Measurements from ENCODE around the gene WDR83. TPM values are rescaled to one million over a fixed set of nuclear protein-coding genes. Genes with fewer than 3 reads are reported as not detected.

Gene WDR83
- total and polyA plus RNA-seq, 10 of the 15 experiments (the other 5 are each of a cell fraction or from before 2014, with no cell fraction given) = 0.58 to 17.7 (median 10.8) TPM

DNA sequence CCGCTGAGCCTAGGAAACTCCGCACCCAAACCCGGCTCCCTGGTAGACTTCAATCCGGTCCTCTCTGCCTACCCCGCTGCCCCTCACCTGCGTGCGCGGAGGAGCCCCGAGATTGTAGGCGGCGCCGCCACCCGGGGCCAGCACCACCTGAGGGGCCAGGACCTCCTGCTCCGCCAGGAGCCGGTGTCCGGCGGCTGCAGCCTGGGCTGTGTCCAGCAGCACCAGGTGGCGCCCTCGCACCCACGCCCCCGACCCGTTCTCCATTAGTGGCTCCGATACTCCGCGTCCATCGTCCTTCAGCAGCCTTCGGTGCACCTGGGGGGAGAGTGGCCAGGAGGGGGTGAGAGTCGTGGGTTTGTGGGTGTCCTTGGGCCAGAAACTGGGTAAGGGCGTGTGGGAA is 18.5 kb upstream of the WDR83 start:
- Histone ChIP-seq H3K4me2 (ENCODE audit: control insufficient read depth, insufficient read depth) (no peak overlapping the region), H3K36me3 (ENCODE audit: control insufficient read depth in 2 of 2, insufficient read depth in 2 of 2, low read length in 1 of 2) (peaks cover 5 to 10% of the 10 kb centered on the region in 2 experiments; a peak in 3 of 4 replicates), H3K4me1 (ENCODE audit: control insufficient read depth, insufficient read depth, low read length) (no peaks in the 10 kb centered on the region), H3K79me2 (ENCODE audit: control insufficient read depth, insufficient read depth, low read length) (no peaks in the 10 kb centered on the region), H3K9me3 (replicated peaks; ENCODE audit: control insufficient read depth, insufficient read depth, low read length) (no peaks in the 10 kb centered on the region; the same call in 2 of the 3 replicates), H3K4me3 (no peak overlapping the region), H3K9ac (ENCODE audit: control insufficient read depth, insufficient read depth, low read length) (no peak overlapping the region), H3K27me3 (replicated peaks in 1 of 2; ENCODE audit: control insufficient read depth in 2 of 2, insufficient read depth in 2 of 2, low read length in 1 of 2) (no peaks in the 10 kb centered on the region), H2AFZ (ENCODE audit: control insufficient read depth, low read depth, low read length) (no peak overlapping the region), H3K27ac (ENCODE audit: control insufficient read depth, insufficient read depth) (no peak overlapping the region), H4K20me1 (ENCODE audit: control insufficient read depth, insufficient read depth) (no peaks in the 10 kb centered on the region)
- CTCF ChIA-PET = no interaction called here
- WGBS (ENCODE audit: insufficient coverage, insufficient replicate concordance, low lambda C conversion rate, missing lambda C conversion rate) = 94% methylated on average over 25 of the region's 29 CpGs
- RAD21 ChIA-PET (ENCODE audit: unreplicated experiment) = no interaction called here
- POLR2A ChIA-PET = no interaction called here
- TF ChIP-seq, protein P1, sequence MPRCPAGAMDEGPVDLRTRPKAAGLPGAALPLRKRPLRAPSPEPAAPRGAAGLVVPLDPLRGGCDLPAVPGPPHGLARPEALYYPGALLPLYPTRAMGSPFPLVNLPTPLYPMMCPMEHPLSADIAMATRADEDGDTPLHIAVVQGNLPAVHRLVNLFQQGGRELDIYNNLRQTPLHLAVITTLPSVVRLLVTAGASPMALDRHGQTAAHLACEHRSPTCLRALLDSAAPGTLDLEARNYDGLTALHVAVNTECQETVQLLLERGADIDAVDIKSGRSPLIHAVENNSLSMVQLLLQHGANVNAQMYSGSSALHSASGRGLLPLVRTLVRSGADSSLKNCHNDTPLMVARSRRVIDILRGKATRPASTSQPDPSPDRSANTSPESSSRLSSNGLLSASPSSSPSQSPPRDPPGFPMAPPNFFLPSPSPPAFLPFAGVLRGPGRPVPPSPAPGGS (IDR thresholded peaks at IDR 0.05; ENCODE audit: borderline replicate concordance, insufficient read depth, low read depth, low read length, poor library complexity, severe bottlenecking) = no peak
- 0 out of 2 replicates have a peak, but pooled peaks have one; percentile 7 for TF ChIP-seq POLR2A (IDR thresholded peaks at IDR 0.05; ENCODE audit: low read depth, low read length)
- TF ChIP-seq, protein P2, sequence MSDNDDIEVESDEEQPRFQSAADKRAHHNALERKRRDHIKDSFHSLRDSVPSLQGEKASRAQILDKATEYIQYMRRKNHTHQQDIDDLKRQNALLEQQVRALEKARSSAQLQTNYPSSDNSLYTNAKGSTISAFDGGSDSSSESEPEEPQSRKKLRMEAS (IDR thresholded peaks at IDR 0.05; ENCODE audit: low read depth, low read length) = no peak
- no peak for TF ChIP-seq GABPA (IDR thresholded peaks at IDR 0.05; ENCODE audit: low read depth)
- FAIRE-seq (no peak), DNase-seq (ENCODE audit: low read depth, low spot score) (no peak), ATAC-seq (no peak)
- intact Hi-C loops (cut with micrococcal nuclease; ENCODE audit: unreplicated experiment) = no loop called here
- BruUV-seq (replicated peaks) = no TSS peak
- SMC1A ChIA-PET (ENCODE audit: uncharacterized antibody, unreplicated experiment) = no interaction called here
- in situ Hi-C loops (cut with MboI) = no loop called here

DNA sequence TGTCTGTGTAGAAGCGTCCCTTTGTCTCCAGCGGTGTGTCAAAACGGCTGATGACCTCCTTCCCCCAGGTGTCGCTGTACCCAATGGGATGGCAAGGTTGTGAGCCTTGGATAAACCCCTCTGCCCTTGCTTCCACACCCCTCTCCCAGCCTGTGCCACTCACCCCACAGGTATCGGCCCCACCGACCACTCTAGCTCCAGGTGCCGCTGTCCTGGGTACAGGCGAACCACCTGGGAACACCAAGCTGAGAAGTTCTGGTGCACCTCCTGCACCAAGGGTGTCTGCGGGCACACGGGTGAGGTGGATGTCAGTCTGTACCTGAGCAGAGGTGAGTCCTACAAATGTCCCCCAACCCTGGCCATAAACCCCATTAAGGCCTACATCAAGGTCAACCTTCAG is 16.7 kb upstream of the WDR83 start:
- TF ChIP-seq NFIC (IDR thresholded peaks at IDR 0.05; ENCODE audit: low read depth, low read length) (no peak), LARP7 (IDR thresholded peaks at IDR 0.05) (no peak), SRF (IDR thresholded peaks at IDR 0.05; ENCODE audit: low read depth in 2 of 2, low read length in 2 of 2) (no peak), ZNF622 (IDR thresholded peaks at IDR 0.05) (no peak), EGR1 (IDR thresholded peaks at IDR 0.05; ENCODE audit: borderline replicate concordance in 1 of 2, low read depth in 2 of 2, low read length in 2 of 2) (no peak), RELB (IDR thresholded peaks at IDR 0.05; ENCODE audit: low read depth) (no peak), HDAC6 (IDR thresholded peaks at IDR 0.05; ENCODE audit: unreplicated experiment) (no peak), KLF5 (IDR thresholded peaks at IDR 0.05; ENCODE audit: partially characterized antibody) (no peak), DPF2 (IDR thresholded peaks at IDR 0.05) (no peak)
- TF ChIP-seq, protein P3, sequence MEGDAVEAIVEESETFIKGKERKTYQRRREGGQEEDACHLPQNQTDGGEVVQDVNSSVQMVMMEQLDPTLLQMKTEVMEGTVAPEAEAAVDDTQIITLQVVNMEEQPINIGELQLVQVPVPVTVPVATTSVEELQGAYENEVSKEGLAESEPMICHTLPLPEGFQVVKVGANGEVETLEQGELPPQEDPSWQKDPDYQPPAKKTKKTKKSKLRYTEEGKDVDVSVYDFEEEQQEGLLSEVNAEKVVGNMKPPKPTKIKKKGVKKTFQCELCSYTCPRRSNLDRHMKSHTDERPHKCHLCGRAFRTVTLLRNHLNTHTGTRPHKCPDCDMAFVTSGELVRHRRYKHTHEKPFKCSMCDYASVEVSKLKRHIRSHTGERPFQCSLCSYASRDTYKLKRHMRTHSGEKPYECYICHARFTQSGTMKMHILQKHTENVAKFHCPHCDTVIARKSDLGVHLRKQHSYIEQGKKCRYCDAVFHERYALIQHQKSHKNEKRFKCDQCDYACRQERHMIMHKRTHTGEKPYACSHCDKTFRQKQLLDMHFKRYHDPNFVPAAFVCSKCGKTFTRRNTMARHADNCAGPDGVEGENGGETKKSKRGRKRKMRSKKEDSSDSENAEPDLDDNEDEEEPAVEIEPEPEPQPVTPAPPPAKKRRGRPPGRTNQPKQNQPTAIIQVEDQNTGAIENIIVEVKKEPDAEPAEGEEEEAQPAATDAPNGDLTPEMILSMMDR (IDR thresholded peaks at IDR 0.05 in 2 of 3, conservative IDR thresholded peaks at IDR 0.05 in 1 of 3; ENCODE audit: control insufficient read depth in 2 of 3, extremely low read depth in 1 of 3, insufficient read depth in 1 of 3, low read depth in 3 of 3, low read length in 3 of 3) = no peak
- no peaks in the 10 kb centered on the region for H3K4me1 ChIP-seq (ENCODE audit: control insufficient read depth, insufficient read depth, low read length)
- SMC1A ChIA-PET (ENCODE audit: uncharacterized antibody, unreplicated experiment) = no interaction called here
- no peak overlapping the region for H3K27ac ChIP-seq (ENCODE audit: control insufficient read depth, insufficient read depth)
- POLR2A ChIA-PET = no interaction called here
- CTCF ChIA-PET = no interaction called here
- ATAC-seq (no peak), FAIRE-seq (no peak), DNase-seq (ENCODE audit: low read depth, low spot score) (no peak)
- intact Hi-C loops (cut with micrococcal nuclease; ENCODE audit: unreplicated experiment) = no loop called here
- WGBS (ENCODE audit: insufficient coverage, insufficient replicate concordance, low lambda C conversion rate, missing lambda C conversion rate) = 98% methylated on average over 10 of the region's 10 CpGs
- H4K20me1 ChIP-seq (ENCODE audit: control insufficient read depth, insufficient read depth) = no peaks in the 10 kb centered on the region
- no peaks in the 10 kb centered on the region for H3K27me3 ChIP-seq (replicated peaks in 1 of 2; ENCODE audit: control insufficient read depth in 2 of 2, insufficient read depth in 2 of 2, low read length in 1 of 2)
- H3K4me3 ChIP-seq = no peak overlapping the region
- no peak overlapping the region for H3K4me2 ChIP-seq (ENCODE audit: control insufficient read depth, insufficient read depth)
- no TSS peak for BruUV-seq (replicated peaks)
- H3K79me2 ChIP-seq (ENCODE audit: control insufficient read depth, insufficient read depth, low read length) = no peaks in the 10 kb centered on the region
- peaks cover 6 to 11% of the 10 kb centered on the region in 2 experiments; a peak in 3 of 4 replicates for H3K36me3 ChIP-seq (ENCODE audit: control insufficient read depth in 2 of 2, insufficient read depth in 2 of 2, low read length in 1 of 2)
- no peak overlapping the region for H3K9ac ChIP-seq (ENCODE audit: control insufficient read depth, insufficient read depth, low read length)
- RAD21 ChIA-PET (ENCODE audit: unreplicated experiment) = no interaction called here
- in situ Hi-C loops (cut with MboI) = no loop called here
- H3K9me3 ChIP-seq (replicated peaks; ENCODE audit: control insufficient read depth, insufficient read depth, low read length) = no peaks in the 10 kb centered on the region; the same call in 2 of the 3 replicates
- no peak overlapping the region for H2AFZ ChIP-seq (ENCODE audit: control insufficient read depth, low read depth, low read length)
